GM18520 (cell line): ENCODE data around the gene PGM5.
"Not testable (repeated sequence)": the region's sequence is repeated elsewhere in the genome, so short reads cannot be mapped to it uniquely, and the experiment has no call there.

Experiments
- ATAC-seq: cut with Tn5 transposase; IDR thresholded peaks from one replicate; pipeline ENCODE4 v1.9.1; 2021; ENCODE audit not compliant: unreplicated experiment

PGM5 gene

GRCh38 chr9:68356380-68357118, at the start of gene PGM5:
TSS of gene PGM5 (plus strand) at chr9:68356611. CDS start at chr9:68357128, 517 bp downstream.
- not testable (repeated sequence) for ATAC-seq

GRCh38 chr9:68307127-68307526, 49.3 kb upstream of the PGM5 start:
- not testable (repeated sequence) for ATAC-seq

GRCh38 chr9:68307654-68308053, 48.8 kb upstream of the PGM5 start:
- not testable (repeated sequence) for ATAC-seq

- ATAC-seq = not testable (repeated sequence)
Observed at GRCh38 chr9:68311208-68311607, 45.2 kb upstream of the PGM5 start.

GRCh38 chr9:68318209-68318608, 38.2 kb upstream of the PGM5 start:
- ATAC-seq = not testable (repeated sequence)

GRCh38 chr9:68323749-68324148, 32.7 kb upstream of the PGM5 start:
- not testable (repeated sequence) for ATAC-seq

GRCh38 chr9:68324518-68324917, 31.9 kb upstream of the PGM5 start:
- ATAC-seq = not testable (repeated sequence)

GRCh38 chr9:68329106-68329505, 27.3 kb upstream of the PGM5 start:
- not testable (repeated sequence) for ATAC-seq

- not testable (repeated sequence) for ATAC-seq
Observed at GRCh38 chr9:68330531-68331173, 25.8 kb upstream of the PGM5 start.

GRCh38 chr9:68332122-68332521, 24.3 kb upstream of the PGM5 start:
- not testable (repeated sequence) for ATAC-seq

- ATAC-seq = not testable (repeated sequence)
Observed at GRCh38 chr9:68335935-68336334, 20.5 kb upstream of the PGM5 start.

GRCh38 chr9:68336639-68337339, 19.6 kb upstream of the PGM5 start:
- ATAC-seq = not testable (repeated sequence)

GRCh38 chr9:68338000-68338399, 18.4 kb upstream of the PGM5 start:
- not testable (repeated sequence) for ATAC-seq

- ATAC-seq = not testable (repeated sequence)
Observed at GRCh38 chr9:68342265-68343025, 14.0 kb upstream of the PGM5 start.

GRCh38 chr9:68343242-68343641, 13.2 kb upstream of the PGM5 start:
- ATAC-seq = not testable (repeated sequence)

- not testable (repeated sequence) for ATAC-seq
Observed at GRCh38 chr9:68343992-68344391, 12.4 kb upstream of the PGM5 start.

GRCh38 chr9:68351689-68352088, 4.7 kb upstream of the PGM5 start:
- not testable (repeated sequence) for ATAC-seq

- ATAC-seq = not testable (repeated sequence)
Observed at GRCh38 chr9:68355993-68356379, 425 bp upstream of the PGM5 start.

- ATAC-seq = not testable (repeated sequence)
Observed at GRCh38 chr9:68357119-68357714, 806 bp downstream of the PGM5 start.

GRCh38 chr9:68366933-68367547, 10.6 kb downstream of the PGM5 start:
- not testable (repeated sequence) for ATAC-seq
